SIG-M5 treated with dmso at 0.1 percent for 504 hours (cell line): ENCODE measurements around the gene SAMSN1.

ENCODE experiments used
- DNase-seq: peaks from one replicate; lab custom pipeline; 2025; ENCODE audit not compliant: unreplicated experiment; lab: John Stamatoyannopoulos, UW

The SAMSN1 gene

GRCh38 chr21:14487490-14488432 is 58.4 kb downstream of the SAMSN1 start:
- no peak for DNase-seq

- no peak for DNase-seq
Observed at GRCh38 chr21:14486869-14487268, 59.2 kb downstream of the SAMSN1 start.

GRCh38 chr21:14484188-14485009 is 61.7 kb downstream of the SAMSN1 start:
- no peak for DNase-seq

GRCh38 chr21:14483296-14483695 is 62.8 kb downstream of the SAMSN1 start:
- no peak for DNase-seq

- DNase-seq, result peak; percentile 84
Observed at GRCh38 chr21:14482165-14482564, 64.0 kb downstream of the SAMSN1 start.

GRCh38 chr21:14480411-14481031 is 65.6 kb downstream of the SAMSN1 start:
- DNase-seq, result peak; percentile 4

- no peak for DNase-seq
Observed at GRCh38 chr21:14479241-14479786, 66.8 kb downstream of the SAMSN1 start.

- DNase-seq, result no peak
Observed at GRCh38 chr21:14477841-14478240, 68.3 kb downstream of the SAMSN1 start.

GRCh38 chr21:14477133-14477532 is 69.0 kb downstream of the SAMSN1 start:
- DNase-seq, result no peak

GRCh38 chr21:14474995-14475394 is 71.1 kb downstream of the SAMSN1 start:
- DNase-seq, result no peak

- DNase-seq, result no peak
Observed at GRCh38 chr21:14469641-14470040, 76.5 kb downstream of the SAMSN1 start.

- no peak for DNase-seq
Observed at GRCh38 chr21:14466715-14467114, 79.4 kb downstream of the SAMSN1 start.

GRCh38 chr21:14457762-14458161 is 88.4 kb downstream of the SAMSN1 start:
- DNase-seq, result no peak

GRCh38 chr21:14456911-14457310 is 89.2 kb downstream of the SAMSN1 start:
- no peak for DNase-seq

- DNase-seq, result no peak
Observed at GRCh38 chr21:14454016-14455009, 91.8 kb downstream of the SAMSN1 start.

GRCh38 chr21:14453339-14454015 is 92.6 kb downstream of the SAMSN1 start:
- DNase-seq, result no peak

- no peak for DNase-seq
Observed at GRCh38 chr21:14452727-14453241, 93.3 kb downstream of the SAMSN1 start.

- DNase-seq, result no peak
Observed at GRCh38 chr21:14452031-14452726, 93.9 kb downstream of the SAMSN1 start.

GRCh38 chr21:14451546-14451945 is 94.6 kb downstream of the SAMSN1 start:
- no peak for DNase-seq
